ENCODE measurements around the gene PHC3. TPM values are rescaled to one million over a fixed set of nuclear protein-coding genes. Genes with fewer than 3 reads are reported as not detected.
"Not testable (repeated sequence)": the region's sequence is repeated elsewhere in the genome, so short reads cannot be mapped to it uniquely, and the experiment has no call there.

Gene PHC3
- total and polyA plus RNA-seq, 2 donors from 2014 or later: 3.6 to 85.6 TPM

GRCh38 chr3:170128259-170128976 lies 53.1 kb downstream of the PHC3 start:
- no peak for FAIRE-seq
- H3K36me3 ChIP-seq (ENCODE audit: control insufficient read depth in 2 of 3, insufficient read depth in 3 of 3, low read length in 3 of 3): peaks cover 3 to 22% (median 14%) of the 10 kb centered on the region in 3 donors
- no peak for TF ChIP-seq CTCF (IDR thresholded peaks at IDR 0.05; ENCODE audit: borderline replicate concordance, extremely low read depth, insufficient read depth)
- no peak for DNase-seq
- H3K9ac ChIP-seq (ENCODE audit: low read length in 3 of 3): no peak overlapping the region
- no peak overlapping the region for H3K27ac ChIP-seq (ENCODE audit: low read depth in 2 of 2, low read length in 2 of 2)
- no peak overlapping the region for H3K4me3 ChIP-seq (ENCODE audit: low read length in 3 of 3)
- peaks cover 0 to 2% (median 0%) of the 10 kb centered on the region in 3 donors for H3K4me1 ChIP-seq (ENCODE audit: control insufficient read depth in 2 of 3, insufficient read depth in 2 of 3, low read depth in 1 of 3, low read length in 3 of 3)
- no peaks in the 10 kb centered on the region for H3K27me3 ChIP-seq (ENCODE audit: control insufficient read depth, insufficient read depth, low read length)
- peaks cover 0 to 4% (median 0%) of the 10 kb centered on the region in 3 donors for H3K9me3 ChIP-seq (ENCODE audit: control insufficient read depth in 2 of 3, insufficient read depth in 1 of 3, low read length in 3 of 3)
- intact Hi-C loops (cut with DNase I): no loop called here

DNA sequence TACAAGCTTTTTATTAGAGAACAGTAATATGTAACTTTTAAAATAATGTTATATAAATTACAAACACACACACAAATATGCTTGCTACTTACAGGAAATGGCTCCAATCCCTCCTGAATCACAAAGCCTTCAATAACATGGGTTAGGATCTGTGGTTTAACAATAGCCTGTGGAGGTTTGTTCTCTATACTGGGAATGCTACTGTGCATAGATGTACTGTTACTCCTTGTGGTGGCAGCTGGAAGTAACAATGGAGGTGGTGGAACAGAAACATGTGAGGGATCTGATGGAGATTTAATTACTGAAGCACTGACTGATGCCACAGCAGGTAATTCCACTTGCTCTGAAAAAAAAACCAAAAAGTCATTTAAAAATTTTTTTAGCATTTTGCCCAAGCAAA lies 64.4 kb downstream of the PHC3 start:
- intact Hi-C loops (cut with DNase I): no loop called here
- no peak overlapping the region for H3K4me3 ChIP-seq (ENCODE audit: low read length in 3 of 3)
- H3K9me3 ChIP-seq (ENCODE audit: control insufficient read depth in 2 of 3, insufficient read depth in 1 of 3, low read length in 3 of 3): no peaks in the 10 kb centered on the region
- no peak for DNase-seq
- peaks cover 0 to 35% (median 13%) of the 10 kb centered on the region in 3 donors for H3K36me3 ChIP-seq (ENCODE audit: control insufficient read depth in 2 of 3, insufficient read depth in 3 of 3, low read length in 3 of 3)
- no peak for FAIRE-seq
- no peak overlapping the region for H3K9ac ChIP-seq (ENCODE audit: low read length in 3 of 3)
- no peak for TF ChIP-seq CTCF (IDR thresholded peaks at IDR 0.05; ENCODE audit: borderline replicate concordance, extremely low read depth, insufficient read depth)
- H3K27me3 ChIP-seq (ENCODE audit: control insufficient read depth, insufficient read depth, low read length): no peaks in the 10 kb centered on the region
- H3K4me1 ChIP-seq (ENCODE audit: control insufficient read depth in 2 of 3, insufficient read depth in 2 of 3, low read depth in 1 of 3, low read length in 3 of 3): no peaks in the 10 kb centered on the region
- no peak overlapping the region for H3K27ac ChIP-seq (ENCODE audit: low read depth in 2 of 2, low read length in 2 of 2)

- FAIRE-seq; H3K4me3 ChIP-seq (ENCODE audit: low read length in 3 of 3); DNase-seq; H3K9ac ChIP-seq (ENCODE audit: low read length in 3 of 3); H3K4me1 ChIP-seq (ENCODE audit: control insufficient read depth in 2 of 3, insufficient read depth in 2 of 3, low read depth in 1 of 3, low read length in 3 of 3); intact Hi-C loops (cut with DNase I); H3K27me3 ChIP-seq (ENCODE audit: control insufficient read depth, insufficient read depth, low read length); H3K27ac ChIP-seq (ENCODE audit: low read depth in 2 of 2, low read length in 2 of 2); H3K9me3 ChIP-seq (ENCODE audit: control insufficient read depth in 2 of 3, insufficient read depth in 1 of 3, low read length in 3 of 3): not testable (repeated sequence)
- peaks cover 0 to 20% (median 13%) of the 10 kb centered on the region in 3 donors for H3K36me3 ChIP-seq (ENCODE audit: control insufficient read depth in 2 of 3, insufficient read depth in 3 of 3, low read length in 3 of 3)
These were observed 67.4 kb downstream of the PHC3 start for GRCh38 chr3:170114165-170114564.

- no peak for TF ChIP-seq CTCF (IDR thresholded peaks at IDR 0.05; ENCODE audit: borderline replicate concordance, extremely low read depth, insufficient read depth)
These were observed 70.3 kb downstream of the PHC3 start for GRCh38 chr3:170111147-170111771.

More at GRCh38 chr3:170111147-170111771, 70.3 kb downstream of the PHC3 start:
- Histone ChIP-seq H3K27me3 (ENCODE audit: control insufficient read depth, insufficient read depth, low read length) (no peaks in the 10 kb centered on the region), H3K4me1 (ENCODE audit: control insufficient read depth in 2 of 3, insufficient read depth in 2 of 3, low read depth in 1 of 3, low read length in 3 of 3) (no peaks in the 10 kb centered on the region), H3K4me3 (ENCODE audit: low read length in 3 of 3) (no peak overlapping the region), H3K9ac (ENCODE audit: low read length in 3 of 3) (no peak overlapping the region), H3K9me3 (ENCODE audit: control insufficient read depth in 2 of 3, insufficient read depth in 1 of 3, low read length in 3 of 3) (no peaks in the 10 kb centered on the region), H3K36me3 (ENCODE audit: control insufficient read depth in 2 of 3, insufficient read depth in 3 of 3, low read length in 3 of 3) (peaks cover 0 to 24% (median 13%) of the 10 kb centered on the region in 3 donors), H3K27ac (ENCODE audit: low read depth in 2 of 2, low read length in 2 of 2) (no peak overlapping the region)
- DNase-seq (no peak), FAIRE-seq (no peak)
- intact Hi-C loops (cut with DNase I): no loop called here

Measured in kidney (tissue), 14 donors.